ENCODE measurements around the gene FLOT2.
"Not testable (repeated sequence)": the region's sequence is repeated elsewhere in the genome, so short reads cannot be mapped to it uniquely, and the experiment has no call there.

Gene FLOT2, protein sequence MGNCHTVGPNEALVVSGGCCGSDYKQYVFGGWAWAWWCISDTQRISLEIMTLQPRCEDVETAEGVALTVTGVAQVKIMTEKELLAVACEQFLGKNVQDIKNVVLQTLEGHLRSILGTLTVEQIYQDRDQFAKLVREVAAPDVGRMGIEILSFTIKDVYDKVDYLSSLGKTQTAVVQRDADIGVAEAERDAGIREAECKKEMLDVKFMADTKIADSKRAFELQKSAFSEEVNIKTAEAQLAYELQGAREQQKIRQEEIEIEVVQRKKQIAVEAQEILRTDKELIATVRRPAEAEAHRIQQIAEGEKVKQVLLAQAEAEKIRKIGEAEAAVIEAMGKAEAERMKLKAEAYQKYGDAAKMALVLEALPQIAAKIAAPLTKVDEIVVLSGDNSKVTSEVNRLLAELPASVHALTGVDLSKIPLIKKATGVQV

GRCh38 chr17:28896884-28897768 is at the start of gene FLOT2:
TSS of gene FLOT2 (minus strand) at chr17:28897733. CDS start at chr17:28897574, 159 bp downstream.
- peak; percentile 64 for DNase-seq (ENCODE audit: low spot score)

DNA sequence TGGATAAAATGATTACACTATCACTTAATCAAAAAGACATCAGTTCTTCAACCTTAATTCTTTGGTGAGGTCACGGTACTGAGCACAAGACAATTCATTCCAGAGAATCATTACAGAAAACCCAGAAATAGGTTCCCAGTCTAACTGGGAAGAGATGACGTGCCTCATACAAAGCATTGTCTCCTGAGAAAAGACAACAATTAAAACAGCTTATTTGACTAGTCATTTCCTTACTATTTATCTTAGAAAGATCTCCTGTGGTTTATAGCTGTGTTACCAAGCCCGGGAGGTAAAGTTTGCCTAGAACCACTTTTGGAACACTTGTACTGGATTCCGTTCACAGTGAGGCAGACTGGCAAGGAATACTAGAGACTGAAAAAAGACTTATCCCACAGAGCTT is 48.7 kb upstream of the FLOT2 start:
- no peak for DNase-seq (ENCODE audit: low spot score)

DNA sequence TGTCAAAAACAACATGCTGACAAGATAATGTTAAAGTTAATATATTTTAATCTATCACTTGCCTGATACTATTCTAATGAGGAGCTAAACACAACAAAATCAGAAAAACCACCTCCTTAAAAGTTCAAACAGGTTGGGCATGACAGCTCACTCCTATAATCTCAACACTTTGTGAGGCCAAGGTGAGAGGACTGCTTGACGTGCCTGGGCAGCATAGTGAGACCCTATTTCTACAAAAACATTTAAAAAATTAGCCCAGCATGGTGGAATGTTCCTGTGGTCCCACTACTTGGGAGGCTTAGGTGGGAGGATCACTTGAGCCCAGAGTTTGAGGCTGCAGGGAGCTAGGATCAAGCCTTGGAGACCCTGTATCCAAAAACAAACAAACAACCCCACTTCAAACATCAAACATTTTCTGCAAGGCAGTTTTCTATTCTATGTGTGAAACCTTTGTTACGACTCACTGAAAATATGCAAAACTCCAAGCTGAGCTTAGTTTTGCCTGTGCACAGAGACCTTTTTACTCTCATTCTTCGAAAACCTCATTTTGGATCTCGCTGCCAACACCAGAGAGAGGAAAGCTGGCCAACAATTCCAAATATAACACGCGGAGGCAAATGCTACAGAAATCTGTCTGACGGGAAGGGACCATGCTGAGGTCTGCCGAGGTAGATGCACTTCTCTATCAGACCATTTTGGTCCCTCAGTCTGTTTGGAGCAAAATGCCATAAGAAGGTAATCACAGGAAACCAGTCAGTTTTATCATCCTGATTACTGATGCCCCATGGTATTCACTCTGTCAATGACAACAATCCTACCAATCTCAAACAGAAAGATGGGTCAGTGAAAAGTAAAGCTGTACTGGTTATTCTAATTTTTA is 47.6 kb upstream of the FLOT2 start:
- no peak for DNase-seq (ENCODE audit: low spot score)

DNA sequence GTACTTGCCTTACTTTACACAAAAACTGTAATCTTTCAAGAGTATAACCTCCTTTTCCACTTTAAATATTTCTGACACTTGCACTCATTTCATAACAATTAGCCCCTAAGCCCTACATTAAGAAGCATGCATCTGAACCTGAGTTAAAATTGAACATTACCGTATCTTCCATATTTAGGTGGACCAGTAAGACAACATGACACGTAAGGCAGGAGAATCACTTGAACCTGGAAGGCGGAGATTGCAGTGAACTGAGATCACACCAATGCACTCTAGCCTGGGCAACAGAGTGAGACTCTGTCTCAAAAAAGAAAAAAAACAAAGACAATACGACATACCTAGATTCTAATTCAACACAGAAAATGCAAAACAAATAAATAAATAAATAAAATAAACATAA is 46.8 kb upstream of the FLOT2 start:
- DNase-seq (ENCODE audit: low spot score), result no peak

- DNase-seq (ENCODE audit: low spot score), result no peak
Observed at GRCh38 chr17:28942925-28943324, 45.4 kb upstream of the FLOT2 start.

- no peak for DNase-seq (ENCODE audit: low spot score)
Observed at GRCh38 chr17:28941251-28941650, 43.7 kb upstream of the FLOT2 start.

DNA sequence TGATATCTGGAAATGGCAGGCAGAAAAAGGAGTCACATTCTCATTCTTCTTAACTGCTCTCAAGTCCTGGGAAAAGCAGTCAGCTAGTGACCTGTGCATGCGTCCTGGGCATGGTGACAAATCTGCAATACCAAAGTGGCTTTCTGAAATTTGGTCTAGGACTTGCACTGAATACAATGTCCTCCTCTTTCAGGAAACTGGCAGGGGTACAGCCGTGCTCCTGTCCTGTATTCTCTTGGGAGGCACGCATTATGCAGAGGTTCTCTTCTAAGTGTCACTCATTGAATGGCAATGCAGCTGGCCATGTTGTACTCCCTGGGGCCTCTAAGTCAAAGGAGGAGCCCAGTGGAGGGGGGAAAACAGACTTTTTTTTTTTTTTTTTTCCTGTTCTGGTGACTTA is 43.1 kb upstream of the FLOT2 start:
- DNase-seq (ENCODE audit: low spot score), result no peak

GRCh38 chr17:28940142-28940541 is 42.6 kb upstream of the FLOT2 start:
- DNase-seq (ENCODE audit: low spot score), result no peak

DNA sequence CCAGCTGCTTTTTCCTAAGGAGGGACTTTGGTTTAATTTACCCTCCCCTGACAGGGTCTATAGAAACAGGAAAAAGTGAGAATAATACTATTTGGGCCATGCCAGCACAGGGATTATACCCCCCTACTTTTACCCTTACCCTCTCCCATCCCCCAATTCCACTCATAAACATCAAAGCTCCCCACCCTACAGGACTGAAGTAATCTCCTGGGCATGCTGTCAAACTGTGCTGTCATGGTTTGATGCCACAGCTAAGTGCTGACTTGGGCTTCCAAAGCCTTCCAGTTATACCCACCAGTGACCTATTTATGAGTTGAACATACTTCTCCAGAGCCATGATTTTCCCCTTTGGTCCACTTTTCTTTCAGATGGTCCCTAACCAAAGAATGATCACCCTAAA is 41.0 kb upstream of the FLOT2 start:
- DNase-seq (ENCODE audit: low spot score), result no peak

DNA sequence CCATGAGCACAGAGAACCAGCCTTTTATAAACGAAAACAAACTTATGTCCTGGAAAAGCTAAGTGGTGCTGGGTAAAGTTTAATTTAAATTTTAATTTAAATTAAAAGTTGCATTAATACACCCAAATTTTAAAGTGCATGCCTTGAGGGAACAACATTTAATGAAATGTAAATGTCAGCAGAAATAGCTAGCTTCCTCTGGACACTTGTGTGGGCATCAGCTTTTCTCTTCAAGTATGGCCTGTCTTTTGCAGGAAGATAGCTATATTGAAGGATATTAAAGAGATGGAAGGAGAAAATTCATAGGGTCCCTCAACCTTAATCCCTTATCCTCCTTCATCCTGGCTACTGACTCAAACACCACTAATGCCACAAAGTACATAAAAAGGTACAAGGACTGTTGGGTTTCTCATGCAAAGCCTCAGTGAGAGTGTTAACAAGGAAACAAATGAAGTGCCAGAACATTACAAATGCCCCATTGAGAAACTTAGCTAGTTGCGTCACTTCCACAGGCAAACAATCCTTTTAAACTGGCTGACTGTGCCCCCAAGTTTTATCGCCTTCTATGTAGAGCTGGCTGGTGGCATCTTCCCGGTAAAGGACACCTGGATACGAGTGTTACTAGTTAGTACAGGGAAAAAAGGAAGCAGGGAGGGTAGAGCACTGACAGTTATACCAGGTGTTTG is 39.7 kb upstream of the FLOT2 start:
- no peak for DNase-seq (ENCODE audit: low spot score)

DNA sequence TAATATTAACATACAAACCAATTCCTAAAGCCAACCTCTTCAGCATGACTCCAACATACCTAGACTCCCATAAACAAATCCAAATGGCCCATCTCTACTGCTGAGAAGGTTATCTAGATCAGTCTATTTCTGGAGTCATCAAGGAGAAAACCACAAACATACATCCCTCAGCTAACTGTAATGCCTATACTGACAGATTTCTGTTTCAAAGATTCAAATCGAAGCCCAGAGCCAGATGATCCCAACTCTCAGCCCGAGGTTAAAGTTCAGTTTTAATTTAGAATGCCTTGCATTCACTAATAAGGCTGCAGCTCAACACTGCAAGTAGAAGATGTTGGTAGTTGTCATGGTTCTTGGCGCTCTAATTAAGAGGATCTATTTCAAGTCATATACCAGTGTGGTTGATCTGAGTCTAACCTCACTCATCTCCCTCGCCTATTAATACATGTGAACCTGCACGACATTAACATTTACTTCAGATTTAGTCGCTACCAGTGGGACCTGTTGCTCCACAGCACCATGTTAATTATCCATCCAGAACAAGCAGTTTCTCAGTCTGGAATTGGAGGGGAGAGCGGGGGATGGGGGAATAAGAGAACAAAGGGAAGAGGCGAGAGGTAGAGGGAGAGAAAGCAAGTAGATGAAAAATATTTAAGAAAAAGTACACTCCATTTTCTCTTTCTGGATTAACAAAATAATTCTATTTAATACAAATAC is 38.4 kb upstream of the FLOT2 start:
- no peak for DNase-seq (ENCODE audit: low spot score)

DNA sequence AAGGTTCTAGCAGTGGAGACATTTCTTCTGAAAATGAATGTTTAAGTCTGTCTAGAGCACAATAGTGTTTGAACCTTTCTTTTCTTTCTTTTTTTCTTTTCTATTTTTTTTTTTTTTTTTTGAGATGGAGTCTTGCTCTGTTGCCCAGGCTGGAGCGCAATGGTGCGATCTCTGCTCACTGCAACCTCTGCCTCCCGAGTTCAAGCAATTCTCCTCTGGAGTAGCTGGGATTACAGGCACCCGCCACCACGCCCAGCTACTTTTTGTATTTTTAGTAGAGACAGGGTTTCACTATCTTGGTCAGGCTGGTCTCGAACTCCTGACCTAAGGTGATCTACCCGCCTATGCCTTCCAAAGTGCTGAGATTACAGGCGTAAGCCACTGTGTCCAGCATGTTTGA is 37.0 kb upstream of the FLOT2 start:
- DNase-seq (ENCODE audit: low spot score), result not testable (repeated sequence)

DNA sequence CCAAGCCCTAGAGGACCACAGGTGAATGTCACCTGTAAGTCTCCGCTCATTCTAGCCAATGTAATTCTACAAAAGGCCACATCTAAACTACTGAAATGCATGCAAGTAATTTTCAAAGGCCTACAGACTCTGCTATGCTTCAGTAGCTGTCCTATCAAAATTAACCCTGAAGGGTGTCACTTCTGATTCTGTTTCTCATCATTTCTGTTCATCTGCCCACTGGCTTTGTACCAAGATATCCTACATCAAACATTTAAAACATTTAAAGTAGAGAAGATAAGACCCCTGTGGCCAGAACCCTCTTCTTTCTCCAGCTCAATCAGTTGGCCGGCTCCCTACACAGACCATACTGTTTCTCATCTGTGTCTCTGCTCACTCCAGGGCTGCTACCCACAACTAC is 32.3 kb upstream of the FLOT2 start:
- no peak for DNase-seq (ENCODE audit: low spot score)

GRCh38 chr17:28928061-28928460 is 30.5 kb upstream of the FLOT2 start:
- DNase-seq (ENCODE audit: low spot score), result no peak

DNA sequence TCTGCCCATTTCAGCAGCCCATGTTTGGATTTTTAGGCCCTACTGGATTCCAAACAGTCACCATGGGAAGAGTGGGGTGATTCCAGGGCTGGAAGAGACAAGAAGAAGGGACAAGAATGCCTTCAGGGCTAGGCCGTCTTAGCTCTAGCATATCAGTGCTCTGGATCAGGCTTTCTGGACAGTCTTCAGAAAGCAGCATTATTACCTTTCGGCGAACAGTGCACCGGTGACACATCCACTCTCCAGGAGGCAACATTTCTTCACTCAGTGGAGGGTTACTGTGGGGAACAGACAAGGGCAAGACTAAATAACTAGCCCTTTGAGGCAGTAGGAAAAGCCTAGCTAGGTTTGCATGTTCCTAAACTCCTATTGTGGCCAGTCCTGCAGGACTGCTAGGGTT is 29.3 kb upstream of the FLOT2 start:
- DNase-seq (ENCODE audit: low spot score), result no peak

DNA sequence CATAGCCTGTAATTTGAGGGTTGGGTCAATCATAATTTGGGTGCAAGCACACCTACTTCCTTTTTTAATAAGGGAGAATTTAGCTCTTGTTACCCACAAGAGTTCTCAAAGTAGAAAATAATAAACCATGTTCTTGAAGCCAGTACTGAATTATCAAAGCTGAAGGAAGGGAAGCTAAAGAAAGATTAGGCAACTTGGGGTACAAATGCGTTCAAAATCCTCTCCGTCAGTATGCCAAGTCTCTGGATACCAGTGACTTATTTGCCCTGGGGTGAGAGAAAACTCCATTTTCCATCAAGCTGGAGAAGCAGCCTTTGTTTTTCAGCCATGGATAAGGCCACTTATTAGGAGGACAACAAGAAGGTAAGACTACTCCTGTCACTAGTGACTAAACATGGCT is 28.8 kb upstream of the FLOT2 start:
- no peak for DNase-seq (ENCODE audit: low spot score)

DNA sequence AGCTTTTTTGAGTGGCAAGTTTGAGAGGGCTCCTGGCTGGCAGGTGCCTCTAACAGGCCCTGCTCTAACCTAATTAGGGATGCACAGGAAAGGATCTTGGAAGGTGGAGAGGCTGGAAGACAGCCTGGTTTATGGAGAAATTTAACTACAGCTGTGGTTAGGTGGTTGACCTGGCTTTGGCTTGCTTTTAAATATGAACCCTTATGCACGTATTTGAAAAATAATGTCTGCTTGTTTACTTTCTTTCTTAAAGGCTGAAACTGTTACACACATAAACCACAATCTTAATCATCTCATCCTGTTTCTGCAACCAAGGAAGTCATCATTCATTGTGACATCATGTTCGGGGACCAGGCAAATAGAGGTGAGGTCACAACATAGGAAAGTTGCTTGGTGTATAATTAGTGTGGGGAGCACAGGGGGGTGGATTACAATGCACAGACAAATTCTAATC is 28.4 kb upstream of the FLOT2 start:
- peak; percentile 52 for DNase-seq (ENCODE audit: low spot score)

DNA sequence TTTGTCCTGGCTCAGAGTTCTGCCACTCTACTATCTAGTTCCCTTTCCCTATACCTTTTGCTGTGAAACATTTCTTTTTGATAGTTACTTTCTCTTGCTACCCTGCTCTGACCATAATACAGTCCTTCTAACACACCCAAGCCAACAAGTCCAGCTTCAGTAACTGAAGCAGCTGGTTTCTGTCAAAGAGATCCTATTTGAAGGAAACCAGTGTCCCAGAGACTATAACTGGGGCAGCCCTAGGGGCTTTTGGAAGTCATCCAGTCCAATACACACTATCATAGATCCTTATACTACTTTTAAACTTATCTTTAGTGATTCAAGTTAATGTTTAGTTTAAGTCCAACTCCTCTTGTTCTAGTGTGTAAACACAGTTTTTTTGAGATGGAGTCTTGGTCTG is 22.7 kb upstream of the FLOT2 start:
- DNase-seq (ENCODE audit: low spot score), result no peak

DNA sequence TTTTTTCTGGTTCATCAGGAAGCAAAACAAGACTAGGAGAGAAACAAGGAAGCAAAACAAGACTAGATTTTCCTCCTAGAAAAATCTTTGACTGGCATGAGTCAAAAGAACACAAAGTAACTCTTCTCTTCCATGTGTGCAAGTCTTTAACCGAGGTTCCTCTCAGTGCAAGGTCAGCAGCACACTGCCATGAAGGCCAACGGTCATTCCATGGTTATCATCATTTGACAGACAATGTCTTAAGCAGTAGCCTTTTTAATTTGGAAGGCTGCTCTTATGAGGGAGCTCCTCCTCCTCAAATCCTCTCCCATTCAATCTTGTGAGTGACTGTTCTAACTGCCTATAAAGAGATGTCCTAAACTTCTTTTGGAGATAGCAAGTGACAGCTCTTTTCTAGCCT is 20.8 kb upstream of the FLOT2 start:
- DNase-seq (ENCODE audit: low spot score), result no peak

DNA sequence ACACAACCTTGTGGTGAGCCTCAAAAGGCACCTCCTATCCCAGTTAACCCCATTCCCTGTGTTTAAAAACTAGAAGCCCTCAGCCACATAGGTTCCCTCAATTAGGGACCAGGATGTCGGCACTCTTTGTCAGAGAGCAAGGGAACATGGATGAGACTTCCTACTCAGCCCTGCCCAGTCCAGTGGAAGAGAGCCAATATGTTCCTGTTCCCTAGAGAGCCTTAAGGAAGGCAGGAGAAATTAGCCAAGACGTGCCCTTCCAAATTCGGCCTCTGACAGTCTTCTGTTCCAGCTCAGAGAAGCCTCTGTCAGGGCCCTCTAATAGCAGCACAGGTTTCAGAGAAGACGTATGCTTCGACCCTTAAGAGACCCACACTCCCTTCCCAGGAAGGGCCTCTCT is 19.9 kb upstream of the FLOT2 start:
- no peak for DNase-seq (ENCODE audit: low spot score)

- DNase-seq (ENCODE audit: low spot score), result no peak
Observed at GRCh38 chr17:28917029-28917428, 19.5 kb upstream of the FLOT2 start.

All from hepatic stellate cell (primary cell).